Adrenal gland (tissue), 12 donors: Measurements from ENCODE around the gene DOCK9. TPM values are rescaled to one million over a fixed set of nuclear protein-coding genes. Genes with fewer than 3 reads are reported as not detected.

Source experiments
- DNase-seq, 7 donors: peaks; one replicate each; pipeline ENCODE4 v3.0.0-alpha.2; 2019 to 2020
- H3K27ac ChIP-seq, 5 donors: fragments of 200-600 bp; sonication (generic) in 4 of 5; 1 replicate in 3 of 5; 2 replicates in 2 of 5; pipeline versions ENCODE4 v1.5.1 to v1.8.0; 2016 to 2020; ENCODE audit warnings: mild to moderate bottlenecking in 1 of 5
- H3K27me3 ChIP-seq: fragments of 200-600 bp; 2 replicates; pipeline ENCODE4 v1.8.0; 2021
- H3K36me3 ChIP-seq, 2 donors: fragments of 200-600 bp; replicated peaks in 1 of 2; 1 replicate in 1 of 2; 2 replicates in 1 of 2; pipeline versions ENCODE4 v1.5.1 to v1.8.0; 2018 to 2022
- H3K4me1 ChIP-seq, 2 donors: fragments of 200-600 bp; replicated peaks in 1 of 2; 1 replicate in 1 of 2; 2 replicates in 1 of 2; pipeline versions ENCODE4 v1.5.1 to v1.8.0; 2018 to 2021
- H3K4me3 ChIP-seq, 4 donors: fragments of 200-600 bp; sonication (generic) in 3 of 4; one replicate each; pipeline ENCODE4 v1.5.1; 2016 to 2018
- H3K9me3 ChIP-seq, 3 donors: fragments of 200-600 bp; sonication (generic) in 1 of 3; replicated peaks in 1 of 3; 1 replicate in 2 of 3; 2 replicates in 1 of 3; pipeline versions ENCODE4 v1.5.1 to v1.8.0; 2016 to 2021
- POLR2A ChIP-seq, 2 donors: fragments of 450-650 bp; IDR thresholded peaks; one replicate each; pipeline ENCODE4 v1.6.1; 2017; ENCODE audit warnings: antibody characterized with exemption in 2 of 2, mild to moderate bottlenecking in 2 of 2, moderate library complexity in 1 of 2
- WGBS, 4 donors: extraction: QIAGEN DNeasy Blood & Tissue Kit in 2 of 4; methylation state at CpG; one replicate each; pipeline versions ENCODE4 v1.1.5 to v1.1.7; 2013 to 2017; 5-methylcytosine and 5-hydroxymethylcytosine counted together
- intact Hi-C, 2 donors: fragments of 100-400 bp; cut with DNase I; formaldehyde crosslinking; loops; one replicate each; pipeline versions ENCODE4 v1.14.1 to v1.15.0; 2022 to 2023
- polyA plus RNA-seq, 3 donors: library from polyadenylated mRNA; stranded (reverse); fragments of 200-250 nt in 2 of 3; fragments of 350-450 nt in 1 of 3; fragmentation: Illumina TruSeq in 1 of 3; extraction: RNeasy Lipid Tissue Mini Kit (QIAGEN cat#74804) in 1 of 3; gene quantifications; one replicate each; pipeline ENCODE4 v1.2.3, GENCODE V29; 2013 to 2014
- total RNA-seq, 9 donors: library from RNA; depleted of rRNA in 4 of 9; stranded (reverse); fragments of >200 nt in 4 of 9; fragments of 120-200 nt in 1 of 9; fragmentation: NEBNext Ultra II Directional in 1 of 9; extraction: Animal tissue kit (Norgen Biotek cat#: 25700) in 1 of 9; gene quantifications; one replicate each; pipeline versions ENCODE4 v1.1.0 to v1.2.4, GENCODE V29; 2013 to 2023
- TF ChIP-seq, protein P1 (sequence below), 6 experiments: fragments of 450-650 bp in 4 of 6; fragments of 200-600 bp in 2 of 6; sonication (generic) in 1 of 6; IDR thresholded peaks; 1 replicate in 5 of 6; 2 replicates in 1 of 6; pipeline versions ENCODE4 v1.5.1 to v1.8.0; 2016 to 2021; ENCODE audit warnings: antibody characterized with exemption in 6 of 6, mild to moderate bottlenecking in 2 of 6, moderate library complexity in 1 of 6
- donor health status: healthy with polysubstance abuse.
- donor health status: Bipolar disorder and iron deficiency.
- donor health status: DM: yes; HTN: yes; CAD: no.
- donor health status: DM: no; HTN: no; CAD: no.
- donor health status: DM: no; HTN: no; CAD: no.
- donor health status: DM: yes; HTN: yes; CAD: no.

Gene DOCK9
- total and polyA plus RNA-seq, 12 donors, result 16.2 to 83.4 (median 51.9) TPM

DNA sequence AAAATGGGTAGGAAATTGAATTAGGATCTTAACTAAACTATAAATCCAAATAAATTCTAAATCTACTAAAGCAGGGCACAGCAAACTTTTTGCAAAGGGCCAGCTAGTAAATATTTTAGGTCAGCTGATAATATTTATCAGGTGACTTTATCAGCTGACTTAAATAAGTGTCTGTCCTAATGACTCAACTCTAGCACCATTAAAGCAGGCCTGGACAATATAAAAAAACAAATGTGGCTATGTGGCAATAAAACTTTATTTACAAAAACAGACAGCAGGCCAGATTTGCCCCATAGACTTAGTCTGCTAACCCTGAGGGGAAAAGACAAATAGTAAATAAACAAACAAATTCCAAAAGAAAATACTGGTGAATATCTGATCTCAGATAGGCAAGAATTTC is 27.7 kb upstream of the DOCK9 start:
- intact Hi-C loops, result no loop called here
- DNase-seq, result no peak
- Histone ChIP-seq H3K4me1 (peaks cover 6 to 10% of the 10 kb centered on the region in 2 donors), H3K27me3 (no peaks in the 10 kb centered on the region), H3K9me3 (no peaks in the 10 kb centered on the region), H3K4me3 (no peak overlapping the region), H3K36me3 (no peaks in the 10 kb centered on the region), H3K27ac (no peak overlapping the region)
- TF ChIP-seq, protein P1, sequence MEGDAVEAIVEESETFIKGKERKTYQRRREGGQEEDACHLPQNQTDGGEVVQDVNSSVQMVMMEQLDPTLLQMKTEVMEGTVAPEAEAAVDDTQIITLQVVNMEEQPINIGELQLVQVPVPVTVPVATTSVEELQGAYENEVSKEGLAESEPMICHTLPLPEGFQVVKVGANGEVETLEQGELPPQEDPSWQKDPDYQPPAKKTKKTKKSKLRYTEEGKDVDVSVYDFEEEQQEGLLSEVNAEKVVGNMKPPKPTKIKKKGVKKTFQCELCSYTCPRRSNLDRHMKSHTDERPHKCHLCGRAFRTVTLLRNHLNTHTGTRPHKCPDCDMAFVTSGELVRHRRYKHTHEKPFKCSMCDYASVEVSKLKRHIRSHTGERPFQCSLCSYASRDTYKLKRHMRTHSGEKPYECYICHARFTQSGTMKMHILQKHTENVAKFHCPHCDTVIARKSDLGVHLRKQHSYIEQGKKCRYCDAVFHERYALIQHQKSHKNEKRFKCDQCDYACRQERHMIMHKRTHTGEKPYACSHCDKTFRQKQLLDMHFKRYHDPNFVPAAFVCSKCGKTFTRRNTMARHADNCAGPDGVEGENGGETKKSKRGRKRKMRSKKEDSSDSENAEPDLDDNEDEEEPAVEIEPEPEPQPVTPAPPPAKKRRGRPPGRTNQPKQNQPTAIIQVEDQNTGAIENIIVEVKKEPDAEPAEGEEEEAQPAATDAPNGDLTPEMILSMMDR (IDR thresholded peaks at IDR 0.05), result no peak
- no peak for TF ChIP-seq POLR2A (IDR thresholded peaks at IDR 0.05)

- H3K36me3 ChIP-seq, result no peaks in the 10 kb centered on the region
Measured at GRCh38 chr13:99004978-99005377, 27.1 kb upstream of the DOCK9 start.

GRCh38 chr13:99003851-99004471 is 26.1 kb upstream of the DOCK9 start:
- no peaks in the 10 kb centered on the region for H3K27me3 ChIP-seq
- H3K36me3 ChIP-seq, result no peaks in the 10 kb centered on the region
- H3K4me3 ChIP-seq, result no peak overlapping the region
- H3K9me3 ChIP-seq, result no peaks in the 10 kb centered on the region
- no peak overlapping the region for H3K27ac ChIP-seq
- 65 to 70% (median 68%) methylated on average over 3 of the region's 3 CpGs for WGBS, 4 donors
- peaks cover 18 to 25% of the 10 kb centered on the region in 2 donors for H3K4me1 ChIP-seq
- TF ChIP-seq POLR2A (IDR thresholded peaks at IDR 0.05), result no peak
- TF ChIP-seq, protein P1 (IDR thresholded peaks at IDR 0.05), result no peak
- no peak for DNase-seq
- intact Hi-C loops, result no loop called here

More at GRCh38 chr13:99004978-99005377, 27.1 kb upstream of the DOCK9 start:
- WGBS, 4 donors, result 44 to 58% (median 48%) methylated on average over 3 of the region's 3 CpGs
- Histone ChIP-seq H3K4me3 (no peak overlapping the region), H3K27ac (no peak overlapping the region), H3K9me3 (no peaks in the 10 kb centered on the region), H3K4me1 (peaks cover 8 to 16% of the 10 kb centered on the region in 2 donors), H3K27me3 (no peaks in the 10 kb centered on the region)
- intact Hi-C loops, result no loop called here
- TF ChIP-seq POLR2A (IDR thresholded peaks at IDR 0.05), result no peak
- TF ChIP-seq, protein P1 (IDR thresholded peaks at IDR 0.05), result no peak
- DNase-seq, result no peak

GRCh38 chr13:99003186-99003585 is 25.3 kb upstream of the DOCK9 start:
- Histone ChIP-seq H3K9me3 (no peaks in the 10 kb centered on the region), H3K4me1 (peaks cover 24 to 31% of the 10 kb centered on the region in 2 donors), H3K27ac (no peak overlapping the region), H3K36me3 (no peaks in the 10 kb centered on the region), H3K4me3 (no peak overlapping the region), H3K27me3 (no peaks in the 10 kb centered on the region)
- no peak for DNase-seq
- intact Hi-C loops, result no loop called here
- TF ChIP-seq, protein P1 (IDR thresholded peaks at IDR 0.05), result no peak
- no peak for TF ChIP-seq POLR2A (IDR thresholded peaks at IDR 0.05)
- WGBS, 4 donors, result 91 to 96% (median 93%) methylated on average over 4 of the region's 4 CpGs
